Measurements from ENCODE around the gene PHF21A. TPM values are rescaled to one million over a fixed set of nuclear protein-coding genes. Genes with fewer than 3 reads are reported as not detected.

Gene PHF21A
- total RNA-seq, 2 experiments from 2014 or later, result 59.5 to 66.2 TPM

DNA sequence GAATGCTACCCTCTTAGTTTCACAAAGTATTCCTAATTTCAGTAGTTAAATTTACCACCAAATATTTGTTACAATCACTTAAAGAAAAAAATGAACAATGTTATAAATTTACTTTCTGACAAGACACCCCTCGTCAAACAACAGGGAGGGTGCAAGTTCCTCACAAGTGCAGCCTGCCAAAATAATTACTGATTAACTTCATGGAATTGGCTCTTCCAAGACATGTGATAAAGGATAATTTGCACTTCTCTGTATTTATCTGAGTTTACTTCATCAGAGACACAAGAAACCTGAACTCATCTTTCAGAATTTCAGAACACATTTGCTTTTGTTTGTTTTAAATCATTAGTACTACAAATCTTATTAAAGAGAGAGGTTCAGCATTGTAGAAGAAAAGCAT, 132.3 kb downstream of the PHF21A start:
- POLR2A ChIA-PET, result no interaction called here
- H3K4me1 Mint-ChIP-seq (ENCODE audit: low read depth), result peaks cover 49% of the 10 kb centered on the region

GRCh38 chr11:45985212-45985611, 136.0 kb downstream of the PHF21A start:
- H3K4me1 ChIP-seq (ENCODE audit: insufficient read depth, low read length), result peaks cover 4% of the 10 kb centered on the region
- H3K27me3 ChIP-seq (ENCODE audit: control insufficient read depth in 1 of 2, insufficient read depth in 2 of 2, low read length in 2 of 2), result no peaks in the 10 kb centered on the region
- Mint-ChIP-seq H3K9me3 (no peaks in the 10 kb centered on the region), H3K4me1 (ENCODE audit: low read depth) (peaks cover 53% of the 10 kb centered on the region), H3K27ac (peak overlapping the region; percentile 40), H3K27me3 (no peaks in the 10 kb centered on the region), H3K36me3 (ENCODE audit: low read depth) (no peaks in the 10 kb centered on the region), H3K4me3 (no peak overlapping the region)
- H3K36me3 ChIP-seq (ENCODE audit: insufficient read depth, low read length), result peaks cover 4% of the 10 kb centered on the region
- TF ChIP-seq, protein P1, sequence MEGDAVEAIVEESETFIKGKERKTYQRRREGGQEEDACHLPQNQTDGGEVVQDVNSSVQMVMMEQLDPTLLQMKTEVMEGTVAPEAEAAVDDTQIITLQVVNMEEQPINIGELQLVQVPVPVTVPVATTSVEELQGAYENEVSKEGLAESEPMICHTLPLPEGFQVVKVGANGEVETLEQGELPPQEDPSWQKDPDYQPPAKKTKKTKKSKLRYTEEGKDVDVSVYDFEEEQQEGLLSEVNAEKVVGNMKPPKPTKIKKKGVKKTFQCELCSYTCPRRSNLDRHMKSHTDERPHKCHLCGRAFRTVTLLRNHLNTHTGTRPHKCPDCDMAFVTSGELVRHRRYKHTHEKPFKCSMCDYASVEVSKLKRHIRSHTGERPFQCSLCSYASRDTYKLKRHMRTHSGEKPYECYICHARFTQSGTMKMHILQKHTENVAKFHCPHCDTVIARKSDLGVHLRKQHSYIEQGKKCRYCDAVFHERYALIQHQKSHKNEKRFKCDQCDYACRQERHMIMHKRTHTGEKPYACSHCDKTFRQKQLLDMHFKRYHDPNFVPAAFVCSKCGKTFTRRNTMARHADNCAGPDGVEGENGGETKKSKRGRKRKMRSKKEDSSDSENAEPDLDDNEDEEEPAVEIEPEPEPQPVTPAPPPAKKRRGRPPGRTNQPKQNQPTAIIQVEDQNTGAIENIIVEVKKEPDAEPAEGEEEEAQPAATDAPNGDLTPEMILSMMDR (IDR thresholded peaks at IDR 0.05), result no peak
- no peaks in the 10 kb centered on the region for H3K9me3 ChIP-seq (ENCODE audit: control insufficient read depth in 1 of 2, insufficient read depth in 1 of 2, low read length in 2 of 2)
- ChIA-PET CTCF (no interaction called here), POLR2A (no interaction called here)
- no peak overlapping the region for H3K4me3 ChIP-seq (ENCODE audit: low read length)
- DNase-seq (no peak), ATAC-seq (ENCODE audit: poor library complexity) (no peak)
- intact Hi-C loops (cut with DNase I, micrococcal nuclease), result no loop called here
- no peak overlapping the region for H3K27ac ChIP-seq (ENCODE audit: low read depth in 1 of 2, low read length in 2 of 2)

More for the DNA sequence above, 132.3 kb downstream of the PHF21A start:
- H3K36me3 Mint-ChIP-seq (ENCODE audit: low read depth), result no peaks in the 10 kb centered on the region
- ATAC-seq (ENCODE audit: poor library complexity) (no peak), DNase-seq (no peak)
- H3K27me3 Mint-ChIP-seq, result no peaks in the 10 kb centered on the region
- Histone ChIP-seq H3K4me3 (ENCODE audit: low read length) (no peak overlapping the region), H3K27ac (ENCODE audit: low read depth in 1 of 2, low read length in 2 of 2) (no peak overlapping the region), H3K9me3 (ENCODE audit: control insufficient read depth in 1 of 2, insufficient read depth in 1 of 2, low read length in 2 of 2) (no peaks in the 10 kb centered on the region), H3K36me3 (ENCODE audit: insufficient read depth, low read length) (no peaks in the 10 kb centered on the region), H3K27me3 (ENCODE audit: control insufficient read depth in 1 of 2, insufficient read depth in 2 of 2, low read length in 2 of 2) (no peaks in the 10 kb centered on the region), H3K4me1 (ENCODE audit: insufficient read depth, low read length) (no peaks in the 10 kb centered on the region)
- intact Hi-C loops (cut with DNase I, micrococcal nuclease), result no loop called here
- CTCF ChIA-PET, result no interaction called here
- no peaks in the 10 kb centered on the region for H3K9me3 Mint-ChIP-seq
- TF ChIP-seq, protein P1 (IDR thresholded peaks at IDR 0.05), result no peak
- no peak overlapping the region for H3K27ac Mint-ChIP-seq
- H3K4me3 Mint-ChIP-seq, result no peak overlapping the region

DNA sequence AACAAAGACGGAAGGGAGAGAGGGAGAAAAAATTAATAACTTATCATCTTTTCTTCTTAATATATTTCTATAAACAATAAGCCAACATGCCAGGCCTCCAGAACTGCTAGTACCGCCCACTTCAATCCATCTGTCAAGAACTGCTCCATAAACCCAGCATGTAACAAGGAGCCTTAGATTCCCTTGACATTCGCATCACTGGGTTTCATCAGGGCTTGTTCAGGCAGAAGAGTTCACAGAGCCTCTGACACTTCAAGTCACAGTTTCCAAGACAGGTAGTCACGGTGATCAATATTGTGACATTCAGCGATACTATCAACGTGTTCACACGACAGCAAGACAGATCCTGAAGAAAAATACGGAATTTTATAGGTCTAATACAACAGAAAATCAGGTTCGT, 137.1 kb downstream of the PHF21A start:
- intact Hi-C loops (cut with DNase I, micrococcal nuclease), result no loop called here
- Histone ChIP-seq H3K4me3 (ENCODE audit: low read length) (no peak overlapping the region), H3K9me3 (ENCODE audit: control insufficient read depth in 1 of 2, insufficient read depth in 1 of 2, low read length in 2 of 2) (no peaks in the 10 kb centered on the region), H3K36me3 (ENCODE audit: insufficient read depth, low read length) (peaks cover 13% of the 10 kb centered on the region), H3K27ac (ENCODE audit: low read depth in 1 of 2, low read length in 2 of 2) (no peak overlapping the region), H3K27me3 (ENCODE audit: control insufficient read depth in 1 of 2, insufficient read depth in 2 of 2, low read length in 2 of 2) (no peaks in the 10 kb centered on the region), H3K4me1 (ENCODE audit: insufficient read depth, low read length) (peaks cover 4% of the 10 kb centered on the region)
- Mint-ChIP-seq H3K36me3 (ENCODE audit: low read depth) (peaks cover 9% of the 10 kb centered on the region), H3K9me3 (no peaks in the 10 kb centered on the region), H3K27me3 (no peaks in the 10 kb centered on the region), H3K4me1 (ENCODE audit: low read depth) (peaks cover 53% of the 10 kb centered on the region), H3K27ac (no peak overlapping the region), H3K4me3 (no peak overlapping the region)
- TF ChIP-seq, protein P1 (IDR thresholded peaks at IDR 0.05), result no peak
- DNase-seq (no peak), ATAC-seq (ENCODE audit: poor library complexity) (no peak)
- ChIA-PET CTCF (interaction anchor here (0.6 to 2.2 kb wide), 3 partner anchors 19 to 23 kb away, joined by 3 to 9 read pairs (median 4); no protein-coding TSS in a partner anchor), POLR2A (interaction anchor here (0.9 kb wide), 1 partner anchor 66 kb away, joined by 3 read pairs; the partner anchor contains the start of gene PEX16)

All from CD4-positive, alpha-beta T cell (primary cell).